Cardiac septum (tissue), 1 donor: ENCODE results near the gene ARFRP1. TPM values are rescaled to one million over a fixed set of nuclear protein-coding genes. Genes with fewer than 3 reads are reported as not detected.

Source experiments
- DNase-seq: peaks from one replicate; pipeline ENCODE4 v3.0.0-alpha.2; 2020; ENCODE audit warnings: low spot score
- intact Hi-C: fragments of 100-400 bp; cut with DNase I; formaldehyde crosslinking; loops from one replicate; pipeline ENCODE4 v1.14.0; 2022
- total RNA-seq: library from RNA; stranded (reverse); fragmentation: NEBNext Ultra II Directional; extraction: Animal tissue kit (Norgen Biotek cat#: 25700); gene quantifications from one replicate; pipeline ENCODE4 v1.2.1, GENCODE V29; 2021
- donor health status: DM: no; HTN: no; CAD: no.

The ARFRP1 gene
- total RNA-seq, 1 donor from 2014 or later = 40.3 TPM

- intact Hi-C loops = loop anchor here (5.0 kb wide), 1 partner anchor 42 kb away; the partner anchor contains the start of genes LIME1 and SLC2A4RG
- peak; percentile 84 for DNase-seq
These were observed 12.1 kb downstream of the ARFRP1 start for GRCh38 chr20:63695424-63696305.

- intact Hi-C loops = loop anchor here (5.0 kb wide), 1 partner anchor 42 kb away; the partner anchor contains the start of genes LIME1 and SLC2A4RG
- no peak for DNase-seq
These were observed 13.0 kb downstream of the ARFRP1 start for GRCh38 chr20:63694584-63695423.

- intact Hi-C loops = no loop called here
- DNase-seq = no peak
These were observed 13.8 kb downstream of the ARFRP1 start for GRCh38 chr20:63693733-63694583.

- intact Hi-C loops = no loop called here
- peak; percentile 65 for DNase-seq
These were observed 14.6 kb downstream of the ARFRP1 start for GRCh38 chr20:63693083-63693732.

GRCh38 chr20:63692436-63693082 is 15.2 kb downstream of the ARFRP1 start:
- DNase-seq = no peak
- intact Hi-C loops = no loop called here

GRCh38 chr20:63691711-63692435 is 15.9 kb downstream of the ARFRP1 start:
- intact Hi-C loops = no loop called here
- no peak for DNase-seq

GRCh38 chr20:63690898-63691710 is 16.7 kb downstream of the ARFRP1 start:
- intact Hi-C loops = no loop called here
- no peak for DNase-seq

GRCh38 chr20:63690003-63690897 is 17.5 kb downstream of the ARFRP1 start:
- no peak for DNase-seq
- intact Hi-C loops = no loop called here

- DNase-seq = no peak
- intact Hi-C loops = no loop called here
These were observed 18.5 kb downstream of the ARFRP1 start for GRCh38 chr20:63689046-63690002.

GRCh38 chr20:63688228-63689045 is 19.3 kb downstream of the ARFRP1 start:
- DNase-seq = no peak
- intact Hi-C loops = no loop called here

GRCh38 chr20:63687419-63688178 is 20.2 kb downstream of the ARFRP1 start:
- intact Hi-C loops = no loop called here
- no peak for DNase-seq

GRCh38 chr20:63686492-63687321 is 21.1 kb downstream of the ARFRP1 start:
- peak; percentile 94 for DNase-seq
- intact Hi-C loops = no loop called here

- no peak for DNase-seq
- intact Hi-C loops = no loop called here
These were observed 21.7 kb downstream of the ARFRP1 start for GRCh38 chr20:63686094-63686491.
